Cardiac muscle cell (in vitro differentiated cells and primary cell): ENCODE measurements around the gene CYP2W1. TPM values are rescaled to one million over a fixed set of nuclear protein-coding genes. Genes with fewer than 3 reads are reported as not detected.

ENCODE experiments used
- DNase-seq, 2 donors: peaks; one replicate each; pipeline versions ENCODE4 v3.0.0 to v3.0.0-alpha.2; 2010 to 2017; ENCODE audit warnings: low read depth in 1 of 2, low spot score in 1 of 2
- H3K27ac ChIP-seq: fragments of 200-600 bp; sonication (generic); 2 replicates; pipeline ENCODE4 v1.5.1; 2016
- H3K27me3 ChIP-seq: fragments of 200-600 bp; sonication (generic); 2 replicates; pipeline ENCODE4 v1.6.0; 2016; ENCODE audit warnings: control low read depth
- H3K36me3 ChIP-seq: fragments of 200-600 bp; sonication (generic); 2 replicates; pipeline ENCODE4 v1.5.1; 2016; ENCODE audit warnings: control low read depth
- H3K4me1 ChIP-seq: fragments of 200-600 bp; sonication (generic); 2 replicates; pipeline ENCODE4 v1.8.1; 2017; ENCODE audit warnings: low read depth, mild to moderate bottlenecking, mixed run types
- H3K4me3 ChIP-seq: fragments of 200-600 bp; sonication (generic); 2 replicates; pipeline ENCODE4 v1.5.1; 2016; ENCODE audit warnings: mild to moderate bottlenecking
- H3K9me3 ChIP-seq: fragments of 200-600 bp; sonication (generic); 2 replicates; pipeline ENCODE4 v1.5.1; 2017; ENCODE audit warnings: low read depth, mild to moderate bottlenecking, control low read depth
- polyA plus RNA-seq: library from polyadenylated mRNA; unstranded; fragments of >200 nt; fragmentation: Nextera tagmentation; extraction: Ambion mirVana; gene quantifications from 2 replicates; pipeline ENCODE4 v1.2.1, GENCODE V29; 2016
- total RNA-seq: library from RNA; depleted of rRNA; stranded (reverse); fragments of >200 nt; gene quantifications from 2 replicates; pipeline ENCODE4 v1.2.3, GENCODE V29; 2016
- TF ChIP-seq, protein P1 (sequence below): IDR thresholded peaks from 2 replicates; pipeline ENCODE4 v1.5.1; 2012; ENCODE audit warnings: low read depth, mild to moderate bottlenecking, low read length

CYP2W1 gene
- total and polyA plus RNA-seq, 2 experiments from 2014 or later = 0.10 to 3.4 TPM

DNA sequence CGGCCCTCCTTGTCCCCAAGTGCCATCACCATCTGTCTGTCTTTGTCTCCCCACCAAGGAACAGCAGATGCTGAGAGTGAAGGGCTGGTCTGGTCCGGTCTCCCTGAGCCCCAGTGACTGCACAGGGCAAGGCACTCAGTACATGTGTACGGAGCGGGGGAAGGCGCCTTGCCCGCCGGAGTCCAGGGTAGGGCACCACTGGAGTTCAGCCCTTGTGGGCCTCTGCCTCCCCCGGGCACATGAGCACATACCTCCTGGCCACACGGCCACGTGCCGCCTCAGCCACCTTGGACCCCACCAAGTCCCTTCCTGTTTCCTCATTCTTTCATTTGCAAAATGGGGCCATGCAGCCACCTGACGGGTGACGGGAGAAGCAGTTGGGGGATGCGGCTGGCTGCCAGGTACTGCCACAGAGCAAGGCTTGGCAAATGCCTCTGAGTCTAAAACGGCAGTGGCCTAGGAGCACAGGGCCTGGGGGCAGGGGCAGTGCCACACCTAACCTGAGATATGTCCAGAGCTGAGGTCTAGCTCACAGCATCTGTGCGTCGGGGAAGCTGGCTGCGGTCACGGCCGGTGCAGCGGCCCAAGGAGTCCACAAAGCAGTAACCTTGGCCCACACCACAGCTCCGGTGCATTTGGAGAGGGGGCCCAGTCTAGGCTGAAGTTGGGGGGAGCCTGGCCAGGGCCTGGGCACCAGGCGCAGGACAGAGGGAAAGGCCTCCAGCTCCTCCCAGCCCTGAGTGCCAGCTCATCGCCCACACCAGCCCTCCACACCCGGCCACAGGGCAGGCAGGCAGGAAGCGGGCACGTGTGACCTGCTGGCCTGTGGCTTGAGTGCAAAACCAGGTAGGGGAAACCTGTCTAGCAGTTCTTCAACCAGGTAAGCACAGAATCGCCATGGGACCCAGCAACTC, 33.7 kb upstream of the CYP2W1 start:
- no peak overlapping the region for H3K4me3 ChIP-seq
- no peaks in the 10 kb centered on the region for H3K9me3 ChIP-seq
- H3K36me3 ChIP-seq = no peaks in the 10 kb centered on the region
- H3K27me3 ChIP-seq = peaks cover 21% of the 10 kb centered on the region
- H3K27ac ChIP-seq = no peak overlapping the region
- TF ChIP-seq, protein P1, sequence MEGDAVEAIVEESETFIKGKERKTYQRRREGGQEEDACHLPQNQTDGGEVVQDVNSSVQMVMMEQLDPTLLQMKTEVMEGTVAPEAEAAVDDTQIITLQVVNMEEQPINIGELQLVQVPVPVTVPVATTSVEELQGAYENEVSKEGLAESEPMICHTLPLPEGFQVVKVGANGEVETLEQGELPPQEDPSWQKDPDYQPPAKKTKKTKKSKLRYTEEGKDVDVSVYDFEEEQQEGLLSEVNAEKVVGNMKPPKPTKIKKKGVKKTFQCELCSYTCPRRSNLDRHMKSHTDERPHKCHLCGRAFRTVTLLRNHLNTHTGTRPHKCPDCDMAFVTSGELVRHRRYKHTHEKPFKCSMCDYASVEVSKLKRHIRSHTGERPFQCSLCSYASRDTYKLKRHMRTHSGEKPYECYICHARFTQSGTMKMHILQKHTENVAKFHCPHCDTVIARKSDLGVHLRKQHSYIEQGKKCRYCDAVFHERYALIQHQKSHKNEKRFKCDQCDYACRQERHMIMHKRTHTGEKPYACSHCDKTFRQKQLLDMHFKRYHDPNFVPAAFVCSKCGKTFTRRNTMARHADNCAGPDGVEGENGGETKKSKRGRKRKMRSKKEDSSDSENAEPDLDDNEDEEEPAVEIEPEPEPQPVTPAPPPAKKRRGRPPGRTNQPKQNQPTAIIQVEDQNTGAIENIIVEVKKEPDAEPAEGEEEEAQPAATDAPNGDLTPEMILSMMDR = no peak
- H3K4me1 ChIP-seq = no peaks in the 10 kb centered on the region
- no peak for DNase-seq

DNA sequence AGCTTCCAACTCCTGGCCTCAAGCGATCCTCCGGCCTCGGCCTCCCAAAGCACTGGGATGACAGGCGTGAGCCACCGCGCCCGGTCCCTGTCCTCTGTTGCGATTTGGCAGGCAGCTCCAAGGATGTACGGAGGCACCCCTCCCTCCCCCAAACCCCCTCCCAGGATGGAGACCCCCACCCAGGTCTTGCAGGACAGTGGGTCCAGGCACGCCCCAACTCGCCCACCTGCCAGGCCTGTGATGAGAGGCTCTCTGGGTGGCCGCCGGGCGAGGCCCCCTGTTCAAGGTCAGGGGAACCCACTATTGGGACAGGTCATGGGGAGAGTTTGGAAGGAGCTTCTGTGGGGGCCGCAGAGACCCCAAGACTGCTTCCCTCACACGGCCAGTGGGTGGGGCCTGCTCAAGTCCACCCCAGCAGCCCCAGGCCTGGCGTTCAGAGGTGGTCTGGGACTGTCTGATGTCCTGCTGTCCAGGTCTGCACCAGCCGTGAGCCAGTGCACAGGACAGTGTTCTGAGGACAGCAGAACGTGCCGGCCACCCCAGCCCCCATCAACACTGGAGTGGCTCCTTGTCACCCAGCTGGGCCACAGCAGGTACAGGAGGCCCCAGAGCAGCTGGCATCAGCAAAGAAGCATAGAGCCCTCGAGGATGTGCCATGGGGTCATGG, 31.0 kb upstream of the CYP2W1 start:
- TF ChIP-seq, protein P1 = no peak
- Histone ChIP-seq H3K4me3 (no peak overlapping the region), H3K36me3 (no peaks in the 10 kb centered on the region), H3K9me3 (no peaks in the 10 kb centered on the region), H3K4me1 (no peaks in the 10 kb centered on the region), H3K27ac (no peak overlapping the region), H3K27me3 (peaks cover 34% of the 10 kb centered on the region)
- DNase-seq = no peak

DNA sequence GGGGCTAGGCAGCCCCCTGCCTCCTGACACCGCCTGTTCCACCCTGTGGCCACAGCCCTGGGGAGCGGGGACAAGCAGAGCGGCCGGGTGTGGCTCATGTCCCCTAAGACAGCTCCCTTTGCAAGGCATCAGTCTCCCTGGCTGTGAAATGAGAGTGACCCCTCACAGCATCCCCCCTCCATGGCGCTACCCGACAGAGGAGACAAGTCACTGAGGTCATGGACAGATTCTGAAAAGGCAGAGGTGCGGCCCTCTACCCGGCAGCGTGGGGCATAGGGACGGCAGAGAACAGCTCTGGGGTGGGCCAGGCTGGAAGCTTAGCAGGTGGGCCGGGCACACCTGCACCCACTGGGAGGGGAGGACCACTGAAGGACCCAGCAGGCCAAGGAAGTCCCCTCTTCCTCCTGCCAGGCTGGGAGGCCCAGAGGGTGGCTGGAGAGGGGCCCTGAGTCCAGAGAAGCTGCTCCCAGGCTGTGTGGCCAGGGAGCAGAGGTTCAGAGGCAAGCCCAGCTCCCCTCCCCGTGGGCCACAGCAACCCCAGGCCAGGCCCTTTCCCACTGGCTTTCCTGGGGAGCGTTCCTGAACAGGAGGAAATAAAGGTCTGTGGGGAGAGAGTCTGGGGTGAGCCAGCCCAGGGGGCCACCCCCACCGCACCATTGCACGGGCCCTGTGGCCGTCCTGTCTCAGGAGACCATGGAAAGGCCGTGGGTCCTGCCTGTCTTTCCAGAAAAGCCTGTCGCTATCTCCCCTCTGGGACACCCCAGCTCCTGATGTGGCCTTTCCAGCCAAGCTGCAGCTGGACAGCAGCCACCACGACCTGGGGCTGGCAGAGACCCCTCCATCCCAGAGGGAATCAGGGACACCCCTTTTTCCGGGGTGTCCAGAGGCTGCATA, 30.2 kb upstream of the CYP2W1 start:
- Histone ChIP-seq H3K36me3 (no peaks in the 10 kb centered on the region), H3K27ac (no peak overlapping the region), H3K4me3 (peak overlapping the region; percentile 66), H3K27me3 (peaks cover 34% of the 10 kb centered on the region), H3K9me3 (no peaks in the 10 kb centered on the region), H3K4me1 (no peaks in the 10 kb centered on the region)
- TF ChIP-seq, protein P1 = no peak
- DNase-seq = no peak

DNA sequence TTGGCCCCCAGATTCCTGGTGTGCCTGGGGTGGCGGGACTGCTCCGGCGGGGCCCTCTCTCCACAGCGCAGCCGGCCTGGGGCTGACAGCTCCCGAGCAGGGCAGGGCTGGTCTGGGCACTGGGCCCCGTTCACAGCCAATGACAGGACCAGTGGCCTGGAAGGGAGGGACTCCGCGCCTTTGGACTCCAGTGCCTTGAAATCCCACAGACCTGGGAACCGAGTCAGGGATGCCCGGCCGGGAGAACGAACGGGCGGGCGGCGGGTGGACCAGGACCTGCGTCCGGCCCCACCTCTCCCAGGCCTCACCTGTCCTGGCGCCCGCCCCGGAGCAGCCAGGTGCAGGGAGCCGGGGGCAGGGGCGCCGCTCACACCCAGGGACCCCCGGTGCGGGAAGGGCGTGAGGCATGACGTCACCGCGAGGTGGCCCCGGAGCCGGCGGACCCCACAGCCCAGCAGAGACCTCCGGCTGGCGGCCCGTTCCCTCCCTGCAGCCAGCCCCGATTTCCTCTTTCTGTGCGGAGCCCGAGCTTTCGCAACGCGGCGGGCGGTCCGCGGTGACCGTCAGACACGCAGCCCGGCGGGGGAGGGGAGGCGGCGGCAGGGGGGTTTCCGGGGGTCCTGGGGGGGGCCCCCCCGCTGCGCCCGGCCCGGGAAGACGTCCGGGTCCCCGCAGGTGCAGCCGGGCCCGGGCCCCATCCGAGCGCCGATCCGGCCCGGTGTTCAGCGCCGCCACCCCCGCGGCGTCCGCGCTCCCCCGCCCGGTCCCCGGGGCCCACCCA, 29.2 kb upstream of the CYP2W1 start:
- DNase-seq = peak; percentile 53 to 69
- no peaks in the 10 kb centered on the region for H3K4me1 ChIP-seq
- TF ChIP-seq, protein P1 = no peak

More for the DNA sequence above, 29.2 kb upstream of the CYP2W1 start:
- H3K27me3 ChIP-seq = peaks cover 34% of the 10 kb centered on the region
- no peaks in the 10 kb centered on the region for H3K9me3 ChIP-seq
- H3K27ac ChIP-seq = no peak overlapping the region
- peak overlapping the region; percentile 66 for H3K4me3 ChIP-seq
- H3K36me3 ChIP-seq = no peaks in the 10 kb centered on the region
